ENCODE data around the gene PFKP. TPM values are rescaled to one million over a fixed set of nuclear protein-coding genes. Genes with fewer than 3 reads are reported as not detected.
"Not testable (repeated sequence)": the region's sequence is repeated elsewhere in the genome, so short reads cannot be mapped to it uniquely, and the experiment has no call there.

Gene PFKP
- total and polyA plus RNA-seq, 5 donors: 86.8 to 120 (median 113) TPM

GRCh38 chr10:3100856-3101640 lies 33.7 kb downstream of the PFKP start:
- WGBS: 90% methylated on average over 31 of the region's 31 CpGs
- Histone ChIP-seq H3K4me3 (ENCODE audit: low read length) (no peak overlapping the region), H3K9me3 (ENCODE audit: control insufficient read depth, low read length) (no peaks in the 10 kb centered on the region), H3K4me1 (ENCODE audit: control insufficient read depth, insufficient read depth, low read length) (peaks cover 4% of the 10 kb centered on the region), H3K27ac (ENCODE audit: low read length) (no peak overlapping the region), H3K27me3 (ENCODE audit: control insufficient read depth, insufficient read depth) (no peaks in the 10 kb centered on the region)
- ATAC-seq (no peak), DNase-seq (no peak)
- intact Hi-C loops (cut with DNase I): no loop called here

GRCh38 chr10:3102720-3103427 lies 35.5 kb downstream of the PFKP start:
- 48% methylated on average over 19 of the region's 19 CpGs for WGBS
- DNase-seq (no peak), ATAC-seq (peak in 1 of 2 donors; percentile 23)
- Histone ChIP-seq H3K4me3 (ENCODE audit: low read length) (no peak overlapping the region), H3K9me3 (ENCODE audit: control insufficient read depth, low read length) (no peaks in the 10 kb centered on the region), H3K27ac (ENCODE audit: low read length) (peak overlapping the region; percentile 21), H3K4me1 (ENCODE audit: control insufficient read depth, insufficient read depth, low read length) (no peaks in the 10 kb centered on the region), H3K27me3 (ENCODE audit: control insufficient read depth, insufficient read depth) (no peaks in the 10 kb centered on the region)
- intact Hi-C loops (cut with DNase I): no loop called here

GRCh38 chr10:3103646-3104045 lies 36.3 kb downstream of the PFKP start:
- H3K4me1 ChIP-seq (ENCODE audit: control insufficient read depth, insufficient read depth, low read length): no peaks in the 10 kb centered on the region
- intact Hi-C loops (cut with DNase I): no loop called here
- peak in 1 of 3 donors; percentile 42 for DNase-seq
- H3K27ac ChIP-seq (ENCODE audit: low read length): no peak overlapping the region
- H3K9me3 ChIP-seq (ENCODE audit: control insufficient read depth, low read length): no peaks in the 10 kb centered on the region
- no peaks in the 10 kb centered on the region for H3K27me3 ChIP-seq (ENCODE audit: control insufficient read depth, insufficient read depth)
- WGBS: 94% methylated on average over 30 of the region's 30 CpGs
- no peak overlapping the region for H3K4me3 ChIP-seq (ENCODE audit: low read length)
- no peak for ATAC-seq

GRCh38 chr10:3104251-3104918 lies 37.0 kb downstream of the PFKP start:
- peak; percentile 43 to 52 for ATAC-seq
- Histone ChIP-seq H3K27ac (ENCODE audit: low read length) (peak overlapping the region; percentile 9), H3K27me3 (ENCODE audit: control insufficient read depth, insufficient read depth) (no peaks in the 10 kb centered on the region), H3K4me1 (ENCODE audit: control insufficient read depth, insufficient read depth, low read length) (no peaks in the 10 kb centered on the region), H3K4me3 (ENCODE audit: low read length) (no peak overlapping the region), H3K9me3 (ENCODE audit: control insufficient read depth, low read length) (no peaks in the 10 kb centered on the region)
- intact Hi-C loops (cut with DNase I): no loop called here
- 71% methylated on average over 28 of the region's 28 CpGs for WGBS
- peak; percentile 65 to 80 (median 79) for DNase-seq

- WGBS: 82% methylated on average over 20 of the region's 20 CpGs
- ATAC-seq (no peak), DNase-seq (peak in 1 of 3 donors; percentile 45)
- Histone ChIP-seq H3K27me3 (ENCODE audit: control insufficient read depth, insufficient read depth) (no peaks in the 10 kb centered on the region), H3K4me1 (ENCODE audit: control insufficient read depth, insufficient read depth, low read length) (no peaks in the 10 kb centered on the region), H3K4me3 (ENCODE audit: low read length) (no peak overlapping the region), H3K9me3 (ENCODE audit: control insufficient read depth, low read length) (no peaks in the 10 kb centered on the region), H3K27ac (ENCODE audit: low read length) (no peak overlapping the region)
- intact Hi-C loops (cut with DNase I): no loop called here
Measured at GRCh38 chr10:3105166-3105565, 37.8 kb downstream of the PFKP start.

GRCh38 chr10:3105905-3106304 lies 38.6 kb downstream of the PFKP start:
- H3K27ac ChIP-seq (ENCODE audit: low read length): no peak overlapping the region
- no peaks in the 10 kb centered on the region for H3K9me3 ChIP-seq (ENCODE audit: control insufficient read depth, low read length)
- intact Hi-C loops (cut with DNase I): no loop called here
- peaks cover under 1% of the 10 kb centered on the region for H3K4me1 ChIP-seq (ENCODE audit: control insufficient read depth, insufficient read depth, low read length)
- no peak overlapping the region for H3K4me3 ChIP-seq (ENCODE audit: low read length)
- no peaks in the 10 kb centered on the region for H3K27me3 ChIP-seq (ENCODE audit: control insufficient read depth, insufficient read depth)
- ATAC-seq (no peak), DNase-seq (no peak)
- 88% methylated on average over 17 of the region's 20 CpGs for WGBS

- H3K27me3 ChIP-seq (ENCODE audit: control insufficient read depth, insufficient read depth); H3K4me3 ChIP-seq (ENCODE audit: low read length); H3K27ac ChIP-seq (ENCODE audit: low read length); intact Hi-C loops (cut with DNase I); H3K9me3 ChIP-seq (ENCODE audit: control insufficient read depth, low read length); H3K4me1 ChIP-seq (ENCODE audit: control insufficient read depth, insufficient read depth, low read length); DNase-seq; ATAC-seq: not testable (repeated sequence)
- 75% methylated on average over 6 of the region's 10 CpGs for WGBS
Measured at GRCh38 chr10:3106328-3106727, 39.0 kb downstream of the PFKP start.

- DNase-seq: peak in 1 of 3 donors; percentile 1
- Histone ChIP-seq H3K4me3 (ENCODE audit: low read length) (no peak overlapping the region), H3K27ac (ENCODE audit: low read length) (peak overlapping the region; percentile 79), H3K27me3 (ENCODE audit: control insufficient read depth, insufficient read depth) (no peaks in the 10 kb centered on the region), H3K9me3 (ENCODE audit: control insufficient read depth, low read length) (no peaks in the 10 kb centered on the region), H3K4me1 (ENCODE audit: control insufficient read depth, insufficient read depth, low read length) (peaks cover 5% of the 10 kb centered on the region)
- no peak for ATAC-seq
- 69% methylated on average over 5 of the region's 5 CpGs for WGBS
- intact Hi-C loops (cut with DNase I): no loop called here
Measured at GRCh38 chr10:3106928-3107425, 39.6 kb downstream of the PFKP start.

GRCh38 chr10:3107426-3107961 lies 40.1 kb downstream of the PFKP start:
- Histone ChIP-seq H3K9me3 (ENCODE audit: control insufficient read depth, low read length) (no peaks in the 10 kb centered on the region), H3K4me1 (ENCODE audit: control insufficient read depth, insufficient read depth, low read length) (peaks cover 5% of the 10 kb centered on the region), H3K27me3 (ENCODE audit: control insufficient read depth, insufficient read depth) (no peaks in the 10 kb centered on the region), H3K27ac (ENCODE audit: low read length) (peak overlapping the region; percentile 79), H3K4me3 (ENCODE audit: low read length) (no peak overlapping the region)
- peak; percentile 85 to 87 (median 87) for DNase-seq
- peak; percentile 79 to 90 for ATAC-seq
- WGBS: 55% methylated on average over 22 of the region's 22 CpGs
- intact Hi-C loops (cut with DNase I): no loop called here

GRCh38 chr10:3108033-3108432 lies 40.7 kb downstream of the PFKP start:
- no peak for DNase-seq
- H3K27ac ChIP-seq (ENCODE audit: low read length): peak overlapping the region; percentile 79
- H3K9me3 ChIP-seq (ENCODE audit: control insufficient read depth, low read length): no peaks in the 10 kb centered on the region
- intact Hi-C loops (cut with DNase I): no loop called here
- ATAC-seq: no peak
- no peaks in the 10 kb centered on the region for H3K27me3 ChIP-seq (ENCODE audit: control insufficient read depth, insufficient read depth)
- H3K4me3 ChIP-seq (ENCODE audit: low read length): no peak overlapping the region
- WGBS: 77% methylated on average over 8 of the region's 8 CpGs
- H3K4me1 ChIP-seq (ENCODE audit: control insufficient read depth, insufficient read depth, low read length): peaks cover 5% of the 10 kb centered on the region

Measured in right cardiac atrium (tissue), 5 donors.